ENCODE data around the gene CHRM1.

The CHRM1 gene

GRCh38 chr11:62882788-62883501 is 38.2 kb downstream of the CHRM1 start:
- Histone ChIP-seq H3K9me3 (no peaks in the 10 kb centered on the region), H3K27me3 (no peaks in the 10 kb centered on the region), H3K4me1 (0 out of 2 replicates have a peak, but pooled peaks cover 3% of the 10 kb centered on the region), H3K4me3 (ENCODE audit: low read depth, low read length) (peak overlapping the region; percentile 83), H3K36me3 (peaks cover 65% of the 10 kb centered on the region)
- DNase-seq = no peak
- no peak for TF ChIP-seq CTCF (IDR thresholded peaks at IDR 0.05; ENCODE audit: low read depth, low read length)

GRCh38 chr11:62882431-62882749 is 38.8 kb downstream of the CHRM1 start:
- DNase-seq = no peak
- peak overlapping the region; percentile 83 for H3K4me3 ChIP-seq (ENCODE audit: low read depth, low read length)
- H3K36me3 ChIP-seq = peaks cover 63% of the 10 kb centered on the region
- H3K9me3 ChIP-seq = no peaks in the 10 kb centered on the region
- 0 out of 2 replicates have a peak, but pooled peaks cover 3% of the 10 kb centered on the region for H3K4me1 ChIP-seq
- TF ChIP-seq CTCF (IDR thresholded peaks at IDR 0.05; ENCODE audit: low read depth, low read length) = no peak
- no peaks in the 10 kb centered on the region for H3K27me3 ChIP-seq

- Histone ChIP-seq H3K9me3 (no peaks in the 10 kb centered on the region), H3K36me3 (peaks cover 60% of the 10 kb centered on the region), H3K27me3 (no peaks in the 10 kb centered on the region), H3K4me3 (ENCODE audit: low read depth, low read length) (peak overlapping the region; percentile 83), H3K4me1 (0 out of 2 replicates have a peak, but pooled peaks cover 3% of the 10 kb centered on the region)
- TF ChIP-seq CTCF (IDR thresholded peaks at IDR 0.05; ENCODE audit: low read depth, low read length) = no peak
- DNase-seq = peak; percentile 89
These were observed 39.4 kb downstream of the CHRM1 start for GRCh38 chr11:62881579-62882430.

- peak; percentile 39 for TF ChIP-seq CTCF (IDR thresholded peaks at IDR 0.05; ENCODE audit: low read depth, low read length)
- no peaks in the 10 kb centered on the region for H3K9me3 ChIP-seq
- peak; percentile 83 for DNase-seq
- H3K36me3 ChIP-seq = peaks cover 54% of the 10 kb centered on the region
- peak within 1 kb of the TSS; percentile 83 for H3K4me3 ChIP-seq (ENCODE audit: low read depth, low read length)
- H3K27me3 ChIP-seq = no peaks in the 10 kb centered on the region
- H3K4me1 ChIP-seq = 0 out of 2 replicates have a peak, but pooled peaks cover 3% of the 10 kb centered on the region
These were observed 40.2 kb downstream of the CHRM1 start, which contains the start of gene SLC3A2 for GRCh38 chr11:62880803-62881578. TSS of gene SLC3A2 (plus strand) at chr11:62880896. CDS start at chr11:62881024, 128 bp downstream.

GRCh38 chr11:62880231-62880802 is 40.8 kb downstream of the CHRM1 start:
- Histone ChIP-seq H3K27me3 (no peaks in the 10 kb centered on the region), H3K4me3 (ENCODE audit: low read depth, low read length) (peak overlapping the region; percentile 83), H3K9me3 (no peaks in the 10 kb centered on the region), H3K4me1 (0 out of 2 replicates have a peak, but pooled peaks cover 3% of the 10 kb centered on the region), H3K36me3 (peaks cover 48% of the 10 kb centered on the region)
- TF ChIP-seq CTCF (IDR thresholded peaks at IDR 0.05; ENCODE audit: low read depth, low read length) = no peak
- DNase-seq = peak; percentile 19

All from BE2C (cell line).